ENCODE measurements around the gene FBL.

DNA sequence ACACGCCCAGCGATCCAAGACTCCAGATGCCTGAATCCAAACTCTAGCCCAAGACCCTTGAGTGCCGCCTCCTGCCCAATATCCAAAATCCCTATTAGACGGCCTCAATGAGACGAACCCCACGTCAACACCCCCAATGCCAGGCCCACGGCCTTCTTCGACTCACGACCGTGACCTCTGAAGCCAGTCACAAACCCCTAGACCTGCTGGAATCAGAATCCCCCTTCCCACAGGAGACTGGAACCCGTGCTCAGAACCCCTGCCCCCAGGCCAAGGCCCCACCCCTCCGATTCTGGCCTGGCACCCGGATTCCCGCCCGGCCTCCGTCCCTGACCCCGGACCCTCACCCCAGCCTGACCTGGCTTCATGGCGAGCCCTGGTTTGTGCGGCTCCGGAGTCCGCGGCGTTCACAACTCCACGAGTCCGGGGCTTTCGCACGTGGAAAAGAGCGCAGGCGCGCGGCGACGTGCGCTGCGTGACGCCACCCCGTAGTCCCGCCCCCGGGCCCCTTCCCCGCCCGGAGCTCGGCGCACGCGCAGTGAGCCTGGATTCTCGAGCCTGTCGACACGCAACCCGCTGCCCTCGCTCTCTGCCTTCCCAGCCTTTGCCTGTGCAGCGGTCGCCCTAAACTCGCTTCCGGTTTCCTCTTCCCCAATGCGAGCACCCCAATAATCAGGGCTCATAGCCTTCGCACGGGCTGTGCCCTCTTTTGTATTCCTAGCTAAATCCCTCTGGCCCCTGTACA, at the start of gene FBL:
- no peak for TF ChIP-seq EZH2 (IDR thresholded peaks at IDR 0.05; ENCODE audit: low read length)
- TF ChIP-seq, protein P1, sequence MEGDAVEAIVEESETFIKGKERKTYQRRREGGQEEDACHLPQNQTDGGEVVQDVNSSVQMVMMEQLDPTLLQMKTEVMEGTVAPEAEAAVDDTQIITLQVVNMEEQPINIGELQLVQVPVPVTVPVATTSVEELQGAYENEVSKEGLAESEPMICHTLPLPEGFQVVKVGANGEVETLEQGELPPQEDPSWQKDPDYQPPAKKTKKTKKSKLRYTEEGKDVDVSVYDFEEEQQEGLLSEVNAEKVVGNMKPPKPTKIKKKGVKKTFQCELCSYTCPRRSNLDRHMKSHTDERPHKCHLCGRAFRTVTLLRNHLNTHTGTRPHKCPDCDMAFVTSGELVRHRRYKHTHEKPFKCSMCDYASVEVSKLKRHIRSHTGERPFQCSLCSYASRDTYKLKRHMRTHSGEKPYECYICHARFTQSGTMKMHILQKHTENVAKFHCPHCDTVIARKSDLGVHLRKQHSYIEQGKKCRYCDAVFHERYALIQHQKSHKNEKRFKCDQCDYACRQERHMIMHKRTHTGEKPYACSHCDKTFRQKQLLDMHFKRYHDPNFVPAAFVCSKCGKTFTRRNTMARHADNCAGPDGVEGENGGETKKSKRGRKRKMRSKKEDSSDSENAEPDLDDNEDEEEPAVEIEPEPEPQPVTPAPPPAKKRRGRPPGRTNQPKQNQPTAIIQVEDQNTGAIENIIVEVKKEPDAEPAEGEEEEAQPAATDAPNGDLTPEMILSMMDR (optimal IDR thresholded peaks at IDR 0.05 in 1 of 3, IDR thresholded peaks at IDR 0.05 in 1 of 3, conservative IDR thresholded peaks at IDR 0.05 in 1 of 3; ENCODE audit: extremely low read depth in 1 of 3, insufficient read depth in 2 of 3, low read length in 3 of 3): no peak

Measured in keratinocyte (primary cell).